GM12874 (cell line): Measurements from ENCODE around the gene TMEM131.

ENCODE experiments used
- CTCF ChIP-seq: IDR thresholded peaks from 2 replicates; pipeline ENCODE4 v1.5.1; 2011; ENCODE audit warnings: low read depth, mild to moderate bottlenecking, control low read depth, low read length, moderate library complexity; ENCODE audit not compliant: insufficient read depth

The TMEM131 gene

GRCh38 chr2:97900806-97901205 is 94.9 kb downstream of the TMEM131 start:
- TF ChIP-seq CTCF, result no peak

- TF ChIP-seq CTCF, result no peak
Measured at GRCh38 chr2:97891611-97892010, 104.1 kb downstream of the TMEM131 start.

GRCh38 chr2:97889156-97889555 is 106.6 kb downstream of the TMEM131 start:
- TF ChIP-seq CTCF, result no peak

GRCh38 chr2:97885841-97886240 is 109.9 kb downstream of the TMEM131 start:
- TF ChIP-seq CTCF, result no peak

GRCh38 chr2:97880334-97880733 is 115.4 kb downstream of the TMEM131 start:
- TF ChIP-seq CTCF, result no peak

GRCh38 chr2:97878865-97879264 is 116.9 kb downstream of the TMEM131 start:
- no peak for TF ChIP-seq CTCF

GRCh38 chr2:97871096-97871780 is 124.5 kb downstream of the TMEM131 start:
- no peak for TF ChIP-seq CTCF

- TF ChIP-seq CTCF, result no peak
Measured at GRCh38 chr2:97870396-97870843, 125.3 kb downstream of the TMEM131 start.
